Astrocyte of the cerebellum (primary cell): ENCODE data around the gene NIPAL3.

Experiments
- DNase-seq: peaks from one replicate; pipeline ENCODE4 v3.0.0-alpha.2; 2011; ENCODE audit warnings: low read depth
- H3K4me3 ChIP-seq: 2 replicates; pipeline ENCODE4 v1.5.1; 2011; ENCODE audit warnings: mild to moderate bottlenecking, low read depth, low read length, moderate library complexity
- CTCF ChIP-seq: IDR thresholded peaks from 2 replicates; pipeline ENCODE4 v1.5.1; 2012; ENCODE audit warnings: low read length, low read depth, moderate library complexity, mild to moderate bottlenecking; ENCODE audit errors: missing control alignments
- in situ Hi-C: cut with HindIII; loops from 2 replicates; pipeline ENCODE4 v1.10.0; 2017; ENCODE audit warnings: low sequenced_read_pairs

The NIPAL3 gene

GRCh38 chr1:24425922-24426321, 10.3 kb downstream of the NIPAL3 start:
- no peak for TF ChIP-seq CTCF
- in situ Hi-C loops = no loop called here
- no peak overlapping the region for H3K4me3 ChIP-seq
- DNase-seq = no peak

GRCh38 chr1:24426744-24427544, 11.3 kb downstream of the NIPAL3 start:
- H3K4me3 ChIP-seq = no peak overlapping the region
- in situ Hi-C loops = no loop called here
- TF ChIP-seq CTCF = no peak
- DNase-seq = no peak

GRCh38 chr1:24427545-24427862, 11.9 kb downstream of the NIPAL3 start:
- no peak for DNase-seq
- H3K4me3 ChIP-seq = no peak overlapping the region
- in situ Hi-C loops = no loop called here
- TF ChIP-seq CTCF = no peak

- no peak for TF ChIP-seq CTCF
- DNase-seq = no peak
- in situ Hi-C loops = no loop called here
- no peak overlapping the region for H3K4me3 ChIP-seq
Measured at GRCh38 chr1:24435782-24436365, 20.3 kb downstream of the NIPAL3 start.

- DNase-seq = no peak
- in situ Hi-C loops = no loop called here
- H3K4me3 ChIP-seq = no peak overlapping the region
- no peak for TF ChIP-seq CTCF
Measured at GRCh38 chr1:24437631-24438396, 22.2 kb downstream of the NIPAL3 start.

GRCh38 chr1:24438423-24438901, 22.9 kb downstream of the NIPAL3 start:
- no peak for TF ChIP-seq CTCF
- in situ Hi-C loops = no loop called here
- no peak overlapping the region for H3K4me3 ChIP-seq
- DNase-seq = no peak
